Astrocyte of the spinal cord (primary cell): Measurements from ENCODE around the gene SLC44A3.

Source experiments
- DNase-seq: peaks from one replicate; pipeline ENCODE4 v3.0.0; 2011; ENCODE audit warnings: low read depth, low spot score
- H3K4me3 ChIP-seq: 2 replicates; pipeline ENCODE4 v1.5.1; 2011; ENCODE audit warnings: low read depth, mild to moderate bottlenecking, low read length, moderate library complexity
- in situ Hi-C: cut with HindIII; loops from 2 replicates; pipeline ENCODE4 v1.10.0; 2017; ENCODE audit warnings: low sequenced_read_pairs
- TF ChIP-seq, protein P1 (sequence below): IDR thresholded peaks from 2 replicates; pipeline ENCODE4 v1.5.1; 2012; ENCODE audit warnings: low read depth, mild to moderate bottlenecking, low read length, inconsistent platforms

SLC44A3 gene

DNA sequence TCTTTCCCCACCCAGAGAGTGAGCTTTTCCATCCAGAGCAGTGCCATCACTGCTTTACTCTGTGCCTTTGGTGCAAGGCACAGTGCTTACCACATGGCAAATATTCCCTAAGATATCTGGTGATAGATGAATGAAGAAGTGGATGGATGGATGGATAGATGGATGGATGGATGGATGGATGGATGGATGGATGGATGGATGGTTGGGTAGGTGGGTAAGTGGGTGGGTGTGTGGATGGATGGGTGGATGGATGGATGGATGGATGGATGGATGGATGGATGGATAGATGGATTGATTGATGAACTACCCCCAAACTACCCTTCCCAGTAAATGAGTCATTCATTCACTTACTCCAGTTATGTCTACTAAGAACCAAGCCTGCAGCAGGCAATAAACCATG, 42.9 kb upstream of the SLC44A3 start:
- DNase-seq, result no peak
- TF ChIP-seq, protein P1, sequence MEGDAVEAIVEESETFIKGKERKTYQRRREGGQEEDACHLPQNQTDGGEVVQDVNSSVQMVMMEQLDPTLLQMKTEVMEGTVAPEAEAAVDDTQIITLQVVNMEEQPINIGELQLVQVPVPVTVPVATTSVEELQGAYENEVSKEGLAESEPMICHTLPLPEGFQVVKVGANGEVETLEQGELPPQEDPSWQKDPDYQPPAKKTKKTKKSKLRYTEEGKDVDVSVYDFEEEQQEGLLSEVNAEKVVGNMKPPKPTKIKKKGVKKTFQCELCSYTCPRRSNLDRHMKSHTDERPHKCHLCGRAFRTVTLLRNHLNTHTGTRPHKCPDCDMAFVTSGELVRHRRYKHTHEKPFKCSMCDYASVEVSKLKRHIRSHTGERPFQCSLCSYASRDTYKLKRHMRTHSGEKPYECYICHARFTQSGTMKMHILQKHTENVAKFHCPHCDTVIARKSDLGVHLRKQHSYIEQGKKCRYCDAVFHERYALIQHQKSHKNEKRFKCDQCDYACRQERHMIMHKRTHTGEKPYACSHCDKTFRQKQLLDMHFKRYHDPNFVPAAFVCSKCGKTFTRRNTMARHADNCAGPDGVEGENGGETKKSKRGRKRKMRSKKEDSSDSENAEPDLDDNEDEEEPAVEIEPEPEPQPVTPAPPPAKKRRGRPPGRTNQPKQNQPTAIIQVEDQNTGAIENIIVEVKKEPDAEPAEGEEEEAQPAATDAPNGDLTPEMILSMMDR, result no peak
- in situ Hi-C loops, result loop anchor here (25.0 kb wide), 1 partner anchor 240 kb away; the partner anchor contains the start of gene F3
- H3K4me3 ChIP-seq, result no peak overlapping the region

- no peak for DNase-seq
- in situ Hi-C loops, result loop anchor here (25.0 kb wide), 1 partner anchor 242 kb away; the partner anchor contains the start of gene F3
- no peak overlapping the region for H3K4me3 ChIP-seq
- TF ChIP-seq, protein P1, result no peak
Observed at GRCh38 chr1:94778808-94779207, 41.3 kb upstream of the SLC44A3 start.

DNA sequence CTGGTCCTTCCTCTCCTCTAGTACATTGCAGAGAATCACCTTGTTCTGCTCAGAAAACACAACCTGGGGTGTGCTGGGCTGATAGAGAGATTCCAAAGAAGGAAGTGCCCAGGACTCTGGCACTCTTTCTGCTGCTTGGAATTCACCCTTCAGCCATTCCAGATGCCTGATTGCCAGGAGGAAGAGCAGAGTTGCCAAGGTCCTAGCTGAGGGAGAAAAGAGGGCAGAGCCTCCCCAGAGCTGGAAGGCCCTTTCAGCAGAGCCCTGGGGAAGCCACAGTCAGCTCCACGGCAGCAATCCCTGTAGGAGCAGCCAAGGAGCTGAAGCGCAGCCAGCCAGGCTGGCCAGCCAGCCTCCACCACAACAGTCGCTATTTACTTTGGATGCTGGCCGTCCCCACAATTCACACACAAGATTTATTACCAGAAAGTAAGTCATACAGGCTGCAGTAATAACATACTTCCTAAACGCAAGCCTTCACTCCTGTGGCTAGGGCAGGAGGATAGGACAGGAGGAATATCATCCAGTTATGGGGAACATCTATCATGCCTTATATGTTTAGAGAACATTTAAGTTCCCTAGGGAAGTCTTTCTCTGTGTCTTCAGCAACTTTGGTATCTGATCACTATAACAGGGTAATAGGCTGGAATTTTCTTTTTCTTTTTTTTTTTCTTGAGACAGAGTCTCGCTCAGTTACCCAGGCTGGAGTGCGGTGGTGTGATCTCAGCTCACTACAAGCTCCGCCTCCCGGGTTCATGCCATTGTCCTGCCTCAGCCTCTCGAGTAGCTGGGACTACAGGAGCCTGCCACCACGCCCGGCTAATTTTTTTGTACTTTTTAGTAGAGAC, 36.6 kb upstream of the SLC44A3 start:
- in situ Hi-C loops, result loop anchor here (25.0 kb wide), 1 partner anchor 246 kb away; the partner anchor contains the start of gene F3
- DNase-seq, result peak; percentile 99
- TF ChIP-seq, protein P1, result no peak
- H3K4me3 ChIP-seq, result no peak overlapping the region

DNA sequence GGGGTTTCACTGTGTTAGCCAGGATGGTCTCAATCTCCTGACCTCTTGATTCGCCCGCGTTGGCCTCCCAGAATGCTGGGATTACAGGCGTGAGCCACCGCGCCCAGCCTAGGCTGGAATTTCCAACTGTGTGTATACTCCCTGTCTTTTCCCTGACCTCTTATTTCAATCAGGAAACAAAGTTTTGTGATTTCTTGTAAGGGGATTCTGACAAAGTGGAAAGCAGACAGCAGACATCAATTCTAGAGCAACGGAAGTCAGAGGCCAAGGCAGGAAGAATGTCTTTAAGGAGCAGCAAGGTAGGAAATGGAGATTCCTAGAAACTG, 36.0 kb upstream of the SLC44A3 start:
- in situ Hi-C loops, result loop anchor here (25.0 kb wide), 1 partner anchor 247 kb away; the partner anchor contains the start of gene F3
- no peak overlapping the region for H3K4me3 ChIP-seq
- DNase-seq, result no peak
- TF ChIP-seq, protein P1, result no peak

DNA sequence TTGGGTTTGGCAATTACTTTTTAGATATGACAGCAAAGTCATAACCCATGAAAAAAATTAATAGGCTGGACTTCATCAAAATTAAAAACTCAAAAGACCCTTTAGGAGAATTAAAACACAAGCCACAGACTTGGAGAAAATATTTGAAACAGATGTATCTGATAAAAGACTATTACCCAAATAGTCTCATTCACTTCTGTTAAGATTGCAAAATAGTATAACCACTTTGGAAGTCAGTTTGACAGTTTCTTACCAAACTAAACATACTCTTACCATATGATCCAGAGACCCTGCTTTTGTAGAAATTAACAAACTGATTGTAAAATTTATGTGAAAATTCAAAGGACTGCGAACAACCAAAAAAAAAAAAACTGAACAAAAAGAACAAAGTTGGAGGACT, 32.5 kb upstream of the SLC44A3 start:
- no peak overlapping the region for H3K4me3 ChIP-seq
- no peak for DNase-seq
- TF ChIP-seq, protein P1, result no peak
- in situ Hi-C loops, result loop anchor here (25.0 kb wide), 1 partner anchor 250 kb away; the partner anchor contains the start of gene F3

GRCh38 chr1:94790246-94790645, 29.9 kb upstream of the SLC44A3 start:
- no peak for DNase-seq
- in situ Hi-C loops, result loop anchor here (25.0 kb wide), 1 partner anchor 253 kb away; the partner anchor contains the start of gene F3

More at GRCh38 chr1:94790246-94790645, 29.9 kb upstream of the SLC44A3 start:
- TF ChIP-seq, protein P1, result no peak
- no peak overlapping the region for H3K4me3 ChIP-seq
